ENCODE data around the gene METAP2. TPM values are rescaled to one million over a fixed set of nuclear protein-coding genes. Genes with fewer than 3 reads are reported as not detected.
"Not testable (repeated sequence)": the region's sequence is repeated elsewhere in the genome, so short reads cannot be mapped to it uniquely, and the experiment has no call there.

The METAP2 gene
- total RNA-seq, 1 donor from 2014 or later, result 73.0 TPM

- TF ChIP-seq CTCF (IDR thresholded peaks at IDR 0.05), result no peak
- no peak overlapping the region for H3K27ac Mint-ChIP-seq (ENCODE audit: unreplicated experiment)
- H3K4me3 Mint-ChIP-seq (ENCODE audit: unreplicated experiment), result no peak overlapping the region
- no peaks in the 10 kb centered on the region for H3K9me3 Mint-ChIP-seq (ENCODE audit: low read depth)
- no peak for DNase-seq (ENCODE audit: low spot score)
- H3K36me3 Mint-ChIP-seq (ENCODE audit: low read depth), result no peaks in the 10 kb centered on the region
- peaks cover 3% of the 10 kb centered on the region for H3K4me1 Mint-ChIP-seq (ENCODE audit: low read depth)
- H3K27me3 Mint-ChIP-seq (ENCODE audit: low read depth), result peaks cover 2% of the 10 kb centered on the region
Observed at GRCh38 chr12:95445884-95446505, 28.0 kb upstream of the METAP2 start.

GRCh38 chr12:95446506-95446900, 27.4 kb upstream of the METAP2 start:
- peaks cover 3% of the 10 kb centered on the region for H3K27me3 Mint-ChIP-seq (ENCODE audit: low read depth)
- H3K4me1 Mint-ChIP-seq (ENCODE audit: low read depth), result peaks cover 3% of the 10 kb centered on the region
- H3K36me3 Mint-ChIP-seq (ENCODE audit: low read depth), result no peaks in the 10 kb centered on the region
- H3K27ac Mint-ChIP-seq (ENCODE audit: unreplicated experiment), result no peak overlapping the region
- TF ChIP-seq CTCF (IDR thresholded peaks at IDR 0.05), result no peak
- no peaks in the 10 kb centered on the region for H3K9me3 Mint-ChIP-seq (ENCODE audit: low read depth)
- H3K4me3 Mint-ChIP-seq (ENCODE audit: unreplicated experiment), result no peak overlapping the region
- DNase-seq (ENCODE audit: low spot score), result no peak

GRCh38 chr12:95449656-95450055, 24.3 kb upstream of the METAP2 start:
- H3K4me3 Mint-ChIP-seq (ENCODE audit: unreplicated experiment); H3K36me3 Mint-ChIP-seq (ENCODE audit: low read depth); H3K27ac Mint-ChIP-seq (ENCODE audit: unreplicated experiment); H3K27me3 Mint-ChIP-seq (ENCODE audit: low read depth); H3K9me3 Mint-ChIP-seq (ENCODE audit: low read depth); DNase-seq (ENCODE audit: low spot score); H3K4me1 Mint-ChIP-seq (ENCODE audit: low read depth): not testable (repeated sequence)

GRCh38 chr12:95452501-95452900, 21.5 kb upstream of the METAP2 start:
- H3K4me1 Mint-ChIP-seq (ENCODE audit: low read depth); H3K27me3 Mint-ChIP-seq (ENCODE audit: low read depth); H3K27ac Mint-ChIP-seq (ENCODE audit: unreplicated experiment); H3K36me3 Mint-ChIP-seq (ENCODE audit: low read depth); DNase-seq (ENCODE audit: low spot score); H3K4me3 Mint-ChIP-seq (ENCODE audit: unreplicated experiment); H3K9me3 Mint-ChIP-seq (ENCODE audit: low read depth): not testable (repeated sequence)

GRCh38 chr12:95453881-95454280, 20.1 kb upstream of the METAP2 start:
- not testable (repeated sequence) for H3K27ac Mint-ChIP-seq (ENCODE audit: unreplicated experiment); H3K27me3 Mint-ChIP-seq (ENCODE audit: low read depth); DNase-seq (ENCODE audit: low spot score); H3K36me3 Mint-ChIP-seq (ENCODE audit: low read depth); H3K4me3 Mint-ChIP-seq (ENCODE audit: unreplicated experiment); H3K4me1 Mint-ChIP-seq (ENCODE audit: low read depth)
- peaks cover 14% of the 10 kb centered on the region for H3K9me3 Mint-ChIP-seq (ENCODE audit: low read depth)

GRCh38 chr12:95454780-95455215, 19.2 kb upstream of the METAP2 start:
- peaks cover 14% of the 10 kb centered on the region for H3K9me3 Mint-ChIP-seq (ENCODE audit: low read depth)
- DNase-seq (ENCODE audit: low spot score); H3K4me1 Mint-ChIP-seq (ENCODE audit: low read depth); H3K27me3 Mint-ChIP-seq (ENCODE audit: low read depth); H3K36me3 Mint-ChIP-seq (ENCODE audit: low read depth); H3K4me3 Mint-ChIP-seq (ENCODE audit: unreplicated experiment); H3K27ac Mint-ChIP-seq (ENCODE audit: unreplicated experiment): not testable (repeated sequence)

GRCh38 chr12:95457605-95458004, 16.3 kb upstream of the METAP2 start:
- H3K27ac Mint-ChIP-seq (ENCODE audit: unreplicated experiment); DNase-seq (ENCODE audit: low spot score); H3K36me3 Mint-ChIP-seq (ENCODE audit: low read depth); H3K4me1 Mint-ChIP-seq (ENCODE audit: low read depth); H3K27me3 Mint-ChIP-seq (ENCODE audit: low read depth); H3K4me3 Mint-ChIP-seq (ENCODE audit: unreplicated experiment): not testable (repeated sequence)
- H3K9me3 Mint-ChIP-seq (ENCODE audit: low read depth), result peaks cover 14% of the 10 kb centered on the region

GRCh38 chr12:95458761-95459160, 15.2 kb upstream of the METAP2 start:
- DNase-seq (ENCODE audit: low spot score), result no peak
- no peak overlapping the region for H3K27ac Mint-ChIP-seq (ENCODE audit: unreplicated experiment)
- H3K36me3 Mint-ChIP-seq (ENCODE audit: low read depth), result peaks cover 1% of the 10 kb centered on the region
- peaks cover 14% of the 10 kb centered on the region for H3K9me3 Mint-ChIP-seq (ENCODE audit: low read depth)
- H3K4me1 Mint-ChIP-seq (ENCODE audit: low read depth), result no peaks in the 10 kb centered on the region
- no peak for TF ChIP-seq CTCF (IDR thresholded peaks at IDR 0.05)
- H3K4me3 Mint-ChIP-seq (ENCODE audit: unreplicated experiment), result no peak overlapping the region
- no peaks in the 10 kb centered on the region for H3K27me3 Mint-ChIP-seq (ENCODE audit: low read depth)
